ENCODE data around the gene PRR4. TPM values are rescaled to one million over a fixed set of nuclear protein-coding genes. Genes with fewer than 3 reads are reported as not detected.

Gene PRR4, protein sequence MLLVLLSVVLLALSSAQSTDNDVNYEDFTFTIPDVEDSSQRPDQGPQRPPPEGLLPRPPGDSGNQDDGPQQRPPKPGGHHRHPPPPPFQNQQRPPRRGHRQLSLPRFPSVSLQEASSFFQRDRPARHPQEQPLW
- total RNA-seq, result 1 to 10 TPM; 2.5 to 3.1 TPM

DNA sequence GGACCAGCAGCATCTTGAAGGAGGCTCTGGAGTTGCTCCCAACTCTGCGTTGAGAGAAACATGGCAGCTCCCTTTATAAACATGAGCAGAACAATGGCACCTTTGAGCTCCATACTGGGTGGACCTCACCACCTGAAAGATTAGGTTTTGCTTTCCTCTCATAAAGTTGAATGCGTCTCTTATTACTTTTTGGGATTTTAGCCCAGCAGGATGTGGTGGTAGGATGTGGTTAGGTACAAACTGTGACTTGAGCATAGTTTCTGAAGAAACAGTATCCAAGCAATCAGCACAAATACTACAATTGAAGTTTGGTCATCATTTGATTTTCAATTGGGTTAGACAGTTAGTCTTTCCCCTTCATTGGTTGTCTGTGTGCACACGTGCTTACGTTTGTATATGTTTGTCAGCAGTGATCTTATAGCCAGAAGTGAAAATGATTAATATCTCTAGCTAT lies at the start of gene PRR4:
PRR4 (minus strand) TSS at position 51 of the 454 bp plus-strand sequence; CDS start at position 13, 38 bp downstream.
- no peaks in the 10 kb centered on the region for H3K27me3 Mint-ChIP-seq
- no peak for DNase-seq (ENCODE audit: low spot score)
- H3K9me3 Mint-ChIP-seq, result no peaks in the 10 kb centered on the region
- peaks cover 34 to 44% of the 10 kb centered on the region in 2 donors for H3K4me1 Mint-ChIP-seq (ENCODE audit: low read depth in 2 of 2)
- peaks cover 6% of the 10 kb centered on the region for H3K36me3 Mint-ChIP-seq
- peak; percentile 61 to 73 for ATAC-seq
- no peak within 1 kb of the TSS for H3K4me3 Mint-ChIP-seq
- H3K27ac Mint-ChIP-seq, result peak within 1 kb of the TSS in 1 of 2 donors; percentile 15

DNA sequence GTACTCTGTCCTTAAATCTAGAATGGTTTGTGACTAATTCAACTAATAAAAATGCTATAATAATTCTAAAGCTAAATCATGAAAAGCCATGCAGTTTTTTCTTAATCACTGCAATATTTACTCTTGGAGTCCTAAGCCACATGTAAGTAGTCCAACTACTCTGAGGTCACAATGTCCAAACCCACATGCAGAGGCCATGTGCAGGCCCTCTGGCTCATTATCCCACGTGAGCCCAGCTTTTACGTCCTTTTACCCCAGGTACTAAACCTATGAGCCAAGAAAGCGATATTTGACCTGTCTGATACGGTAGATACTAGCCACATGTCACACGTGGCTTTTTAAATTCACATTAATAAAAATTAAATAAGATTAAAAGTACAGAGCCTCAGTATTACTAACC lies 47.6 kb upstream of the PRR4 start:
- Mint-ChIP-seq H3K4me3 (no peak overlapping the region), H3K27me3 (no peaks in the 10 kb centered on the region), H3K4me1 (ENCODE audit: low read depth in 2 of 2) (peaks cover 0 to 5% of the 10 kb centered on the region in 2 donors), H3K36me3 (peaks cover 6% of the 10 kb centered on the region), H3K27ac (no peak overlapping the region), H3K9me3 (peaks cover 4% of the 10 kb centered on the region)
- ATAC-seq (no peak), DNase-seq (ENCODE audit: low spot score) (no peak)

GRCh38 chr12:10891937-10892336 lies 42.7 kb upstream of the PRR4 start:
- no peak overlapping the region for H3K27ac Mint-ChIP-seq

GRCh38 chr12:10889226-10889625 lies 40.0 kb upstream of the PRR4 start:
- Mint-ChIP-seq H3K4me1 (ENCODE audit: low read depth in 2 of 2) (peaks cover 0 to 3% of the 10 kb centered on the region in 2 donors), H3K36me3 (no peaks in the 10 kb centered on the region), H3K9me3 (no peaks in the 10 kb centered on the region), H3K27me3 (no peaks in the 10 kb centered on the region), H3K4me3 (no peak overlapping the region), H3K27ac (no peak overlapping the region)
- ATAC-seq (no peak), DNase-seq (ENCODE audit: low spot score) (no peak)

More at GRCh38 chr12:10891937-10892336, 42.7 kb upstream of the PRR4 start:
- Mint-ChIP-seq H3K4me3 (no peak overlapping the region), H3K9me3 (no peaks in the 10 kb centered on the region), H3K36me3 (no peaks in the 10 kb centered on the region), H3K4me1 (ENCODE audit: low read depth in 2 of 2) (peaks cover 0 to 3% of the 10 kb centered on the region in 2 donors), H3K27me3 (no peaks in the 10 kb centered on the region)
- DNase-seq (ENCODE audit: low spot score) (no peak), ATAC-seq (no peak)

DNA sequence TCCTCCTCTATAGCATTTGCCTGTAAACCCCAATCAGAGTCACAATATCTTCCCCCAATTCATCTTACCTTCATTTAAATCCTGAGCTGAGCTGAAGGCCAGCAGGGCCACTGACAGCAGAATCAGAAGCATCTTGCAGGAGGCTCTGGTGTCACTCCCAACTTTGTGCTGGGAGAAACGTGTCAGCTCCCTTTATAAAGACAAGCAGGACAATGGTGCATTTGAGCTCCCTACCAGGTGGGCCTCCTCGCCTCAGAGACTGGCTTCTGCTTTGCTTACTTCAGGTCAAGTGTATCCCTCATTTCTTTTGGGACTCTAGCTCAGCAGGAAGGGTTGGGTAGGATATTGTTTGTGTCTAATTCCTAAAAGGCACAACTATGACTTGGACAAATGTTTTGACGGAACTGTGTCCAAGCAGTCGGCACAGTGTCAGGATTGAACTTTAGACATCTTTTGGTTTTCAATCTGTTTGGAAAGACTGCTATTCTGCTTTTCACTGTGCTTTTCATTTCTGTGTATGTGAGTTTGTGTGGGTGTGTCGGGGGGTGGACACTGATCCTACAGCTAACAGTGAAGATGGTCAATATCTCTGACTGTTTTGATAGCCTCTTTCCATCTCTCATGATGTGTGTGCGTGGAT lies 34.9 kb upstream of the PRR4 start, which contains the start of gene PRH1:
PRH1 (minus strand) TSS at position 170 of the 640 bp plus-strand sequence; CDS start at position 132, 38 bp downstream.
- Mint-ChIP-seq H3K27me3 (no peaks in the 10 kb centered on the region), H3K36me3 (no peaks in the 10 kb centered on the region), H3K4me1 (ENCODE audit: low read depth in 2 of 2) (peaks cover 0 to 3% of the 10 kb centered on the region in 2 donors), H3K4me3 (no peak within 1 kb of the TSS), H3K9me3 (no peaks in the 10 kb centered on the region), H3K27ac (no peak within 1 kb of the TSS)
- DNase-seq (ENCODE audit: low spot score), result no peak
- ATAC-seq, result no peak

DNA sequence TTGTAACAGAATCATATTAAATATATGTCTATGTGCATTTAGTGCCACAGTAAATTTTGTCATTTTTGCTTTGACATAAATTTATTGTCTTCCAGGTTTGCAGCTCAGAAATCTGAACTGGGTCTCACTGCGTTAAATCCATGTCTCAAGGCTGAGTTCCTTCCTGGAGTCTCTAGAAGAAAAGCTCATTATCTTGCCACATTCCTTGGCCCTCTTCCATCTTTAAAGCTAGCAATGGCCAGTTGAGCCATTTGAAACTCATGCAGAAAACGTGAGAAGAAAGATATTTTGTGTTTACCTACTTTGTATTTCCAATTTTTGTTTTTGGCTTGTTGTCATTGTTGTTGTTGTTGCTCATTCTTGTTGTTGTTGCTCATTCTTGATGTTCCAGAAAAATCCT lies 24.1 kb upstream of the PRR4 start:
- DNase-seq (ENCODE audit: low spot score), result no peak
- Mint-ChIP-seq H3K27me3 (no peaks in the 10 kb centered on the region), H3K4me3 (no peak overlapping the region), H3K36me3 (peaks cover 19% of the 10 kb centered on the region), H3K4me1 (ENCODE audit: low read depth in 2 of 2) (no peaks in the 10 kb centered on the region), H3K27ac (no peak overlapping the region), H3K9me3 (peaks cover 6% of the 10 kb centered on the region)
- ATAC-seq, result no peak

- DNase-seq (ENCODE audit: low spot score) (no peak), ATAC-seq (no peak)
- H3K9me3 Mint-ChIP-seq, result no peaks in the 10 kb centered on the region
- H3K4me3 Mint-ChIP-seq, result no peak overlapping the region
- no peak overlapping the region for H3K27ac Mint-ChIP-seq
- peaks cover 16% of the 10 kb centered on the region for H3K36me3 Mint-ChIP-seq
- H3K4me1 Mint-ChIP-seq (ENCODE audit: low read depth in 2 of 2), result peaks cover 0 to 3% of the 10 kb centered on the region in 2 donors
- no peaks in the 10 kb centered on the region for H3K27me3 Mint-ChIP-seq
Measured at GRCh38 chr12:10867381-10867780, 18.1 kb upstream of the PRR4 start.

- DNase-seq (ENCODE audit: low spot score) (no peak), ATAC-seq (no peak)
- no peak overlapping the region for H3K27ac Mint-ChIP-seq
- H3K4me1 Mint-ChIP-seq (ENCODE audit: low read depth in 2 of 2), result peaks cover 0 to 3% of the 10 kb centered on the region in 2 donors
- no peak overlapping the region for H3K4me3 Mint-ChIP-seq
- H3K27me3 Mint-ChIP-seq, result no peaks in the 10 kb centered on the region
- H3K9me3 Mint-ChIP-seq, result peaks cover 3% of the 10 kb centered on the region
- peaks cover 35% of the 10 kb centered on the region for H3K36me3 Mint-ChIP-seq
Measured at GRCh38 chr12:10863512-10864218, 14.4 kb upstream of the PRR4 start.

DNA sequence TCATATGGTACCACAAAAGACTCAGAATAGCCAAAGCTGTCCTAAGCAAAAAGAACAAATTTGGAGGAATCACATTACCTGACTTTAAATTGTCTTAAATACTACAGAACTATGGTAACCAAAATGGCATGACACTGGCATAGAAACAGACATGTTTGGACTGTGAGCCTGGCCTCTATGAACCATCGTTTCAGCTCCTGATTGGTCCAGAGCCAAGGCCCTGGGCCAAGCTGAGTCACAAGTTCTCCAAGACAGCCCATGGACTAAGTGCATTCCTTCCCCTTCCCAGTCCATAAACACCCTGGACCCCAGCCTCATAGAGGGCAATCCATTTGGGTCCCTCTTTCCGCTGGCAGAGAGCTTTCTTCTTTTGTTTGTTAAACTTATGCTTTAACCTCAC lies 12.1 kb upstream of the PRR4 start:
- no peak overlapping the region for H3K4me3 Mint-ChIP-seq

GRCh38 chr12:10855807-10856206 lies 6.5 kb upstream of the PRR4 start:
- Mint-ChIP-seq H3K4me3 (no peak overlapping the region), H3K36me3 (peaks cover 41% of the 10 kb centered on the region), H3K27me3 (no peaks in the 10 kb centered on the region), H3K4me1 (ENCODE audit: low read depth in 2 of 2) (peaks cover 22 to 23% of the 10 kb centered on the region in 2 donors), H3K27ac (no peak overlapping the region), H3K9me3 (no peaks in the 10 kb centered on the region)
- ATAC-seq (no peak), DNase-seq (ENCODE audit: low spot score) (no peak)

More for the DNA sequence above, 12.1 kb upstream of the PRR4 start:
- no peak for DNase-seq (ENCODE audit: low spot score)
- H3K27ac Mint-ChIP-seq, result no peak overlapping the region
- H3K4me1 Mint-ChIP-seq (ENCODE audit: low read depth in 2 of 2), result peaks cover 0 to 3% of the 10 kb centered on the region in 2 donors
- no peaks in the 10 kb centered on the region for H3K27me3 Mint-ChIP-seq
- peaks cover 3% of the 10 kb centered on the region for H3K9me3 Mint-ChIP-seq
- H3K36me3 Mint-ChIP-seq, result peaks cover 53% of the 10 kb centered on the region
- no peak for ATAC-seq

- Mint-ChIP-seq H3K4me1 (ENCODE audit: low read depth in 2 of 2) (peaks cover 34 to 42% of the 10 kb centered on the region in 2 donors), H3K4me3 (no peak overlapping the region), H3K36me3 (peaks cover 27% of the 10 kb centered on the region), H3K27ac (no peak overlapping the region), H3K27me3 (no peaks in the 10 kb centered on the region), H3K9me3 (no peaks in the 10 kb centered on the region)
- no peak for DNase-seq (ENCODE audit: low spot score)
- ATAC-seq, result no peak
Measured at GRCh38 chr12:10853776-10854175, 4.5 kb upstream of the PRR4 start.

GRCh38 chr12:10851243-10851858 lies 2.1 kb upstream of the PRR4 start:
- Mint-ChIP-seq H3K9me3 (no peaks in the 10 kb centered on the region), H3K36me3 (peaks cover 14% of the 10 kb centered on the region), H3K4me3 (no peak overlapping the region), H3K27ac (peak overlapping the region; percentile 9 to 10), H3K4me1 (ENCODE audit: low read depth in 2 of 2) (peaks cover 34 to 44% of the 10 kb centered on the region in 2 donors), H3K27me3 (no peaks in the 10 kb centered on the region)
- ATAC-seq (no peak), DNase-seq (ENCODE audit: low spot score) (no peak)

GRCh38 chr12:10847744-10848143 lies 1.5 kb downstream of the PRR4 start:
- DNase-seq (ENCODE audit: low spot score), result no peak
- H3K9me3 Mint-ChIP-seq, result no peaks in the 10 kb centered on the region
- peaks cover 6% of the 10 kb centered on the region for H3K36me3 Mint-ChIP-seq
- ATAC-seq, result no peak
- peaks cover 31 to 40% of the 10 kb centered on the region in 2 donors for H3K4me1 Mint-ChIP-seq (ENCODE audit: low read depth in 2 of 2)
- H3K27ac Mint-ChIP-seq, result peak overlapping the region in 1 of 2 donors; percentile 16
- no peak overlapping the region for H3K4me3 Mint-ChIP-seq
- no peaks in the 10 kb centered on the region for H3K27me3 Mint-ChIP-seq

Data from natural killer cell treated with Interleukin-12 subunit alpha and Interleukin-12 subunit beta and Interleukin-15 and Interleukin-18, amount 100 ng/mL, for 72 hours (primary cell).